K562 (cell line): Measurements from ENCODE around the gene GPRIN2. TPM values are rescaled to one million over a fixed set of nuclear protein-coding genes. Genes with fewer than 3 reads are reported as not detected.

Experiments
- ATAC-seq: fragments of 200-7000 bp; cut with Tn5 transposase; 3 replicates; pipeline ENCODE4 v1.9.1; 2020; ENCODE audit warnings: moderate library complexity
- BruUV-seq: library from RNA; stranded (reverse); fragments of 400-500 nt; replicated peaks from 2 replicates; lab custom pipeline; 2021; lab: Mats Ljungman, UMichigan
- CTCF ChIA-PET: fragments of 300-600 bp; formaldehyde crosslinking; extraction: SDS; loops from one replicate; lab custom pipeline; 2021; ENCODE audit warnings: low intra/inter-chr PET ratio; lab: Yijun Ruan, JAX
- POLR2A ChIA-PET: fragments of 300-600, 350-650 bp; sonication (Branson Sonifier 250); formaldehyde crosslinking; extraction: SDS; loops from one replicate; lab custom pipeline; 2021; ENCODE audit warnings: antibody characterized with exemption, inconsistent platforms; lab: Yijun Ruan, JAX
- DNase-seq, 4 experiments: peaks; one replicate each; pipeline versions ENCODE4 v3.0.0 to v3.0.0-alpha.2; 2011 to 2018; ENCODE audit warnings: low spot score in 3 of 4, mixed read lengths in 3 of 4; ENCODE audit errors: extremely low read depth in 1 of 4
- FAIRE-seq: peaks from 2 replicates; lab custom pipeline; 2011; peaks lifted over from hg19 to GRCh38; lab: Jason Lieb, UNC
- H2AFZ ChIP-seq: 2 replicates; pipeline ENCODE4 v1.6.0; 2011; ENCODE audit warnings: low read depth, low read length, control low read depth, inconsistent platforms
- H3K27ac ChIP-seq: fragments of 200-600 bp; 3 replicates; pipeline ENCODE4 v1.8.0; 2011; ENCODE audit warnings: low read depth, mild to moderate bottlenecking, control low read depth, inconsistent platforms, low read length, moderate library complexity, mixed read lengths; ENCODE audit errors: extremely low read depth
- H3K27me3 ChIP-seq, 2 experiments: fragments of 300-600 bp in 1 of 2; 2 replicates in 1 of 2; 3 replicates in 1 of 2; pipeline versions ENCODE4 v1.6.0 to v1.8.0; 2011; ENCODE audit warnings: inconsistent platforms in 2 of 2, low read length in 2 of 2, mild to moderate bottlenecking in 1 of 2, mixed read lengths in 1 of 2, moderate library complexity in 1 of 2; ENCODE audit not compliant: control insufficient read depth in 2 of 2, insufficient read depth in 2 of 2
- H3K36me3 ChIP-seq: fragments of 300-600 bp; 3 replicates; pipeline ENCODE4 v1.8.0; 2011; ENCODE audit warnings: mild to moderate bottlenecking, low read length, inconsistent platforms; ENCODE audit not compliant: control insufficient read depth, insufficient read depth
- H3K4me1 ChIP-seq, 2 experiments: fragments of 200-600 bp in 1 of 2; replicated peaks in 1 of 2; 2 replicates in 1 of 2; 3 replicates in 1 of 2; pipeline versions ENCODE4 v1.5.1 to v1.8.0; 2011; ENCODE audit warnings: inconsistent platforms in 2 of 2, low read length in 2 of 2, mild to moderate bottlenecking in 1 of 2, mixed read lengths in 1 of 2, moderate library complexity in 1 of 2; ENCODE audit not compliant: control insufficient read depth in 2 of 2, insufficient read depth in 2 of 2
- H3K4me2 ChIP-seq: 2 replicates; pipeline ENCODE4 v1.6.1; 2011; ENCODE audit warnings: low read length, control low read depth, inconsistent platforms, mixed read lengths; ENCODE audit not compliant: insufficient read depth
- H3K4me3 ChIP-seq: fragments of 200-600 bp; sonication (generic), shearing (Covaris generic); 2 replicates; pipeline ENCODE4 v1.5.1; 2016; ENCODE audit warnings: control low read depth, inconsistent platforms
- H3K79me2 ChIP-seq: fragments of 200-600 bp; 3 replicates; pipeline ENCODE4 v1.8.0; 2011; ENCODE audit warnings: low read length, inconsistent platforms; ENCODE audit not compliant: control insufficient read depth, insufficient read depth
- H3K9ac ChIP-seq, 2 experiments: 2 replicates each; pipeline versions ENCODE4 v1.6.0 to v1.6.1; 2011; ENCODE audit warnings: low read depth in 2 of 2, low read length in 2 of 2, control low read depth in 1 of 2, inconsistent platforms in 1 of 2, mild to moderate bottlenecking in 1 of 2, mixed read lengths in 1 of 2; ENCODE audit not compliant: insufficient read depth in 1 of 2
- H3K9me1 ChIP-seq: one replicate; pipeline ENCODE4 v1.6.0; 2011; ENCODE audit warnings: inconsistent platforms, mild to moderate bottlenecking, low read length, moderate library complexity; ENCODE audit not compliant: control insufficient read depth, insufficient read depth
- H3K9me3 ChIP-seq: replicated peaks from 2 replicates; pipeline ENCODE4 v1.5.1; 2011; ENCODE audit warnings: low read depth, low read length, inconsistent platforms; ENCODE audit not compliant: control insufficient read depth, insufficient read depth
- H4K20me1 ChIP-seq: replicated peaks from 2 replicates; pipeline ENCODE4 v1.6.1; 2011; ENCODE audit warnings: low read length, inconsistent platforms, mixed read lengths; ENCODE audit not compliant: control insufficient read depth, insufficient read depth
- BCL6 ChIP-seq: fragments of 250-450 bp; sonication (Bioruptor Pico); IDR thresholded peaks from 2 replicates; pipeline ENCODE4 v1.4.0; 2020
- CC2D1A ChIP-seq: fragments of 450-650 bp; IDR thresholded peaks from 2 replicates; pipeline ENCODE4 v1.6.1; 2017; ENCODE audit warnings: mild to moderate bottlenecking
- CXXC5 ChIP-seq: fragments of 250-450 bp; sonication (Bioruptor Pico); IDR thresholded peaks from 2 replicates; pipeline ENCODE4 v1.8.0; 2022; ENCODE audit warnings: inconsistent platforms, mild to moderate bottlenecking, moderate library complexity
- HDAC1 ChIP-seq, 2 experiments: fragments of 450-650 bp; IDR thresholded peaks; 2 replicates each; pipeline ENCODE4 v1.6.1; 2016 to 2017; ENCODE audit warnings: inconsistent platforms in 1 of 2, mild to moderate bottlenecking in 1 of 2, moderate library complexity in 1 of 2
- MAZ ChIP-seq, 2 experiments: fragments of 450-650 bp in 1 of 2; sonication (generic) in 1 of 2; formaldehyde crosslinking; IDR thresholded peaks in 1 of 2; conservative IDR thresholded peaks in 1 of 2; 2 replicates each; pipeline versions ENCODE4 v1.4.0 to v1.5.0; 2020; ENCODE audit warnings: mild to moderate bottlenecking in 1 of 2, missing genetic modification reagents in 1 of 2
- MTA3 ChIP-seq: fragments of 450-650 bp; formaldehyde crosslinking; IDR thresholded peaks from 2 replicates; pipeline ENCODE4 v1.6.1; 2017; ENCODE audit warnings: mild to moderate bottlenecking, borderline replicate concordance
- MYBL2 ChIP-seq, 2 experiments: fragments of 450-650 bp in 1 of 2; sonication (generic) in 1 of 2; formaldehyde crosslinking in 1 of 2; IDR thresholded peaks; 2 replicates each; pipeline versions ENCODE4 v1.6.1 to v1.8.1; 2017 to 2022; ENCODE audit warnings: borderline replicate concordance in 1 of 2, inconsistent platforms in 1 of 2, low read depth in 1 of 2, mild to moderate bottlenecking in 1 of 2, missing genetic modification reagents in 1 of 2, moderate library complexity in 1 of 2
- PHB ChIP-seq: fragments of 250-450 bp; sonication (Bioruptor Pico); IDR thresholded peaks from 2 replicates; pipeline ENCODE4 v1.5.0; 2021
- PPARD ChIP-seq: fragments of 250-450 bp; sonication (Bioruptor Pico); IDR thresholded peaks from 2 replicates; pipeline ENCODE4 v1.8.0; 2022; ENCODE audit warnings: inconsistent platforms, mild to moderate bottlenecking, moderate library complexity
- TAF1 ChIP-seq: IDR thresholded peaks from 2 replicates; pipeline ENCODE4 v1.6.1; 2011; ENCODE audit warnings: mild to moderate bottlenecking, low read length, moderate library complexity; ENCODE audit not compliant: insufficient read depth, control insufficient read depth, severe bottlenecking; ENCODE audit errors: extremely low read depth
- XRCC3 ChIP-seq: fragments of 450-650 bp; IDR thresholded peaks from 2 replicates; pipeline ENCODE4 v1.6.1; 2017; ENCODE audit warnings: mild to moderate bottlenecking, moderate library complexity
- ZNF232 ChIP-seq: sonication (generic); formaldehyde crosslinking; IDR thresholded peaks from 2 replicates; pipeline ENCODE4 v1.8.0; 2022; ENCODE audit warnings: mild to moderate bottlenecking, missing genetic modification reagents
- ZZZ3 ChIP-seq: fragments of 450-650 bp; IDR thresholded peaks from 2 replicates; pipeline ENCODE4 v1.6.1; 2016; ENCODE audit warnings: antibody characterized with exemption, mild to moderate bottlenecking, moderate library complexity
- WGBS: fragments of 100-300 bp; shearing (Covaris generic); methylation state at CpG from one replicate; pipeline ENCODE4 v1.1.6; 2016; ENCODE audit warnings: low coverage, mixed read lengths; ENCODE audit not compliant: insufficient coverage; ENCODE audit errors: missing lambda C conversion rate; 5-methylcytosine and 5-hydroxymethylcytosine counted together
- in situ Hi-C: fragments of 300-500 bp; cut with MboI; formaldehyde crosslinking; loops from 4 replicates; pipeline ENCODE4 v1.15.0; 2018; ENCODE audit warnings: inconsistent platforms, mixed read lengths
- intact Hi-C: fragments of 100-400 bp; cut with micrococcal nuclease; formaldehyde crosslinking; loops from 2 replicates; pipeline ENCODE4 v1.14.2; 2022
- polyA plus RNA-seq, 8 experiments: library from polyadenylated mRNA; depleted of rRNA in 4 of 8; stranded (reverse) in 5 of 8; unstranded in 3 of 8; fragments of >200 nt; fragmentation: Nextera tagmentation in 2 of 8; fragmentation: Illumina TruSeq in 1 of 8; extraction: Ambion mirVana in 2 of 8; extraction: Trizol in 1 of 8; gene quantifications; 2 replicates each; pipeline versions ENCODE4 v1.2.1 to v1.2.3, GENCODE V29; 2011 to 2014; ENCODE audit warnings: inconsistent platforms in 1 of 8, missing spikeins in 1 of 8
- total RNA-seq, 7 experiments: library from RNA; depleted of rRNA in 6 of 7; stranded (reverse); fragments of >200 nt in 6 of 7; fragmentation: Illumina TruSeq in 2 of 7; extraction: Trizol in 2 of 7; gene quantifications; 2 replicates each; pipeline versions ENCODE4 v1.2.1 to v1.2.3, GENCODE V29; 2011 to 2021; ENCODE audit warnings: low replicate concordance in 1 of 7
- TF ChIP-seq, protein P1 (sequence below): fragments of 250-450 bp; sonication (Bioruptor Pico); IDR thresholded peaks from 2 replicates; pipeline ENCODE4 v1.5.0; 2020; ENCODE audit warnings: mild to moderate bottlenecking, borderline replicate concordance
- TF ChIP-seq, protein P2 (sequence below): sonication (generic); formaldehyde crosslinking; IDR thresholded peaks from 2 replicates; pipeline ENCODE4 v1.8.1; 2023; ENCODE audit warnings: mild to moderate bottlenecking, missing genetic modification reagents, moderate library complexity
- TF ChIP-seq, protein P3 (sequence below): fragments of 250-450 bp; sonication (Bioruptor Pico); IDR thresholded peaks from 2 replicates; pipeline ENCODE4 v1.5.0; 2022; ENCODE audit warnings: mild to moderate bottlenecking

Gene GPRIN2
- total and polyA plus RNA-seq, 9 of the 15 experiments (the other 6 are each of a cell fraction or from before 2014, with no cell fraction given), result not detected

GRCh38 chr10:46551701-46552525 is 4.5 kb downstream of the GPRIN2 start:
- Histone ChIP-seq H3K27ac (no peak overlapping the region), H3K4me3 (no peak overlapping the region), H3K9ac (no peak overlapping the region), H3K79me2 (no peaks in the 10 kb centered on the region), H4K20me1 (peaks cover 61% of the 10 kb centered on the region), H3K9me1 (no peaks in the 10 kb centered on the region), H3K9me3 (no peaks in the 10 kb centered on the region), H3K27me3 (peaks cover 49 to 92% of the 10 kb centered on the region in 2 experiments; a peak in 4 of 5 replicates), H3K4me2 (no peak overlapping the region), H3K36me3 (no peaks in the 10 kb centered on the region), H3K4me1 (peaks cover 7 to 30% of the 10 kb centered on the region in 2 experiments; a peak in 4 of 5 replicates), H2AFZ (no peak overlapping the region)
- BruUV-seq, result no TSS peak
- no peak for DNase-seq
- CTCF ChIA-PET, result no interaction called here
- in situ Hi-C loops, result no loop called here
- WGBS, result under 1% methylated on average over 12 of the region's 12 CpGs
- POLR2A ChIA-PET, result interaction anchor here (0.6 to 1.9 kb wide), 7 partner anchors 8 to 1601 kb away, joined by 3 to 6 read pairs (median 4); no protein-coding TSS in a partner anchor
- FAIRE-seq, result no peak
- intact Hi-C loops, result no loop called here
- no peak for ATAC-seq
- TF ChIP-seq CXXC5 (no peak), PPARD (CRISPR knock-in tag) (no peak), PHB (CRISPR knock-in tag) (no peak), ZZZ3 (no peak), MTA3 (no peak), CC2D1A (no peak), TAF1 (no peak), HDAC1 (IDR thresholded peaks at IDR 0.05) (no peak), MAZ (CRISPR knock-in tag; conservative IDR thresholded peaks at IDR 0.05 in 1 of 2, IDR thresholded peaks at IDR 0.05 in 1 of 2) (0 out of 4 replicates have a peak, but pooled peaks of 1 of the 2 experiments have one; percentile 10), MYBL2 (IDR thresholded peaks at IDR 0.05; ENCODE audit: low read depth) (no peak), MYBL2 (CRISPR knock-in tag; IDR thresholded peaks at IDR 0.05; ENCODE audit: borderline replicate concordance) (0 out of 2 replicates have a peak, but pooled peaks have one; percentile 26), ZNF232 (CRISPR knock-in tag) (no peak), BCL6 (CRISPR knock-in tag) (no peak), XRCC3 (no peak)
- TF ChIP-seq, protein P1, sequence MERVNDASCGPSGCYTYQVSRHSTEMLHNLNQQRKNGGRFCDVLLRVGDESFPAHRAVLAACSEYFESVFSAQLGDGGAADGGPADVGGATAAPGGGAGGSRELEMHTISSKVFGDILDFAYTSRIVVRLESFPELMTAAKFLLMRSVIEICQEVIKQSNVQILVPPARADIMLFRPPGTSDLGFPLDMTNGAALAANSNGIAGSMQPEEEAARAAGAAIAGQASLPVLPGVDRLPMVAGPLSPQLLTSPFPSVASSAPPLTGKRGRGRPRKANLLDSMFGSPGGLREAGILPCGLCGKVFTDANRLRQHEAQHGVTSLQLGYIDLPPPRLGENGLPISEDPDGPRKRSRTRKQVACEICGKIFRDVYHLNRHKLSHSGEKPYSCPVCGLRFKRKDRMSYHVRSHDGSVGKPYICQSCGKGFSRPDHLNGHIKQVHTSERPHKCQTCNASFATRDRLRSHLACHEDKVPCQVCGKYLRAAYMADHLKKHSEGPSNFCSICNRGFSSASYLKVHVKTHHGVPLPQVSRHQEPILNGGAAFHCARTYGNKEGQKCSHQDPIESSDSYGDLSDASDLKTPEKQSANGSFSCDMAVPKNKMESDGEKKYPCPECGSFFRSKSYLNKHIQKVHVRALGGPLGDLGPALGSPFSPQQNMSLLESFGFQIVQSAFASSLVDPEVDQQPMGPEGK (CRISPR knock-in tag), result no peak
- TF ChIP-seq, protein P2, sequence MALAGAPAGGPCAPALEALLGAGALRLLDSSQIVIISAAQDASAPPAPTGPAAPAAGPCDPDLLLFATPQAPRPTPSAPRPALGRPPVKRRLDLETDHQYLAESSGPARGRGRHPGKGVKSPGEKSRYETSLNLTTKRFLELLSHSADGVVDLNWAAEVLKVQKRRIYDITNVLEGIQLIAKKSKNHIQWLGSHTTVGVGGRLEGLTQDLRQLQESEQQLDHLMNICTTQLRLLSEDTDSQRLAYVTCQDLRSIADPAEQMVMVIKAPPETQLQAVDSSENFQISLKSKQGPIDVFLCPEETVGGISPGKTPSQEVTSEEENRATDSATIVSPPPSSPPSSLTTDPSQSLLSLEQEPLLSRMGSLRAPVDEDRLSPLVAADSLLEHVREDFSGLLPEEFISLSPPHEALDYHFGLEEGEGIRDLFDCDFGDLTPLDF (CRISPR knock-in tag), result no peak
- TF ChIP-seq, protein P3, sequence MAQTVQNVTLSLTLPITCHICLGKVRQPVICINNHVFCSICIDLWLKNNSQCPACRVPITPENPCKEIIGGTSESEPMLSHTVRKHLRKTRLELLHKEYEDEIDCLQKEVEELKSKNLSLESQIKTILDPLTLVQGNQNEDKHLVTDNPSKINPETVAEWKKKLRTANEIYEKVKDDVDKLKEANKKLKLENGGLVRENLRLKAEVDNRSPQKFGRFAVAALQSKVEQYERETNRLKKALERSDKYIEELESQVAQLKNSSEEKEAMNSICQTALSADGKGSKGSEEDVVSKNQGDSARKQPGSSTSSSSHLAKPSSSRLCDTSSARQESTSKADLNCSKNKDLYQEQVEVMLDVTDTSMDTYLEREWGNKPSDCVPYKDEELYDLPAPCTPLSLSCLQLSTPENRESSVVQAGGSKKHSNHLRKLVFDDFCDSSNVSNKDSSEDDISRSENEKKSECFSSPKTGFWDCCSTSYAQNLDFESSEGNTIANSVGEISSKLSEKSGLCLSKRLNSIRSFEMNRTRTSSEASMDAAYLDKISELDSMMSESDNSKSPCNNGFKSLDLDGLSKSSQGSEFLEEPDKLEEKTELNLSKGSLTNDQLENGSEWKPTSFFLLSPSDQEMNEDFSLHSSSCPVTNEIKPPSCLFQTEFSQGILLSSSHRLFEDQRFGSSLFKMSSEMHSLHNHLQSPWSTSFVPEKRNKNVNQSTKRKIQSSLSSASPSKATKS (CRISPR knock-in tag), result no peak
